Right atrium auricular region (tissue), 2 donors: ENCODE data around the gene SLX4IP. TPM values are rescaled to one million over a fixed set of nuclear protein-coding genes. Genes with fewer than 3 reads are reported as not detected.

Experiments used
- DNase-seq: peaks from one replicate; pipeline ENCODE4 v3.0.0-alpha.2; 2019; ENCODE audit warnings: low spot score
- H3K27ac ChIP-seq, 2 donors: fragments of 200-600 bp; sonication (generic); 1 replicate in 1 of 2; 2 replicates in 1 of 2; pipeline ENCODE4 v1.5.1; 2016 to 2019
- H3K27me3 ChIP-seq, 2 donors: fragments of 200-600 bp; sonication (generic); one replicate each; pipeline versions ENCODE4 v1.5.1 to v1.6.0; 2017 to 2019
- H3K36me3 ChIP-seq: fragments of 200-600 bp; sonication (generic); one replicate; pipeline ENCODE4 v1.5.1; 2016
- H3K4me1 ChIP-seq, 2 donors: fragments of 200-600 bp; sonication (generic); one replicate each; pipeline versions ENCODE4 v1.5.1 to v1.6.0; 2017 to 2019
- H3K4me3 ChIP-seq, 2 donors: fragments of 200-600 bp; sonication (generic); 1 replicate in 1 of 2; 2 replicates in 1 of 2; pipeline ENCODE4 v1.5.1; 2017 to 2019; ENCODE audit warnings: mild to moderate bottlenecking in 1 of 2, moderate library complexity in 1 of 2
- H3K9me3 ChIP-seq, 2 donors: fragments of 200-600 bp; sonication (generic); one replicate each; pipeline ENCODE4 v1.5.1; 2019
- CTCF ChIP-seq, 2 donors: fragments of 200-600 bp; sonication (generic); IDR thresholded peaks; one replicate each; pipeline ENCODE4 v1.5.1; 2019; ENCODE audit warnings: antibody characterized with exemption in 2 of 2
- total RNA-seq, 2 donors: library from RNA; depleted of rRNA; stranded (reverse); fragments of >200 nt; gene quantifications; one replicate each; pipeline ENCODE4 v1.1.0, GENCODE V29; 2016

The SLX4IP gene
- total RNA-seq, 2 donors from 2014 or later: 1.1 to 2.0 TPM

DNA sequence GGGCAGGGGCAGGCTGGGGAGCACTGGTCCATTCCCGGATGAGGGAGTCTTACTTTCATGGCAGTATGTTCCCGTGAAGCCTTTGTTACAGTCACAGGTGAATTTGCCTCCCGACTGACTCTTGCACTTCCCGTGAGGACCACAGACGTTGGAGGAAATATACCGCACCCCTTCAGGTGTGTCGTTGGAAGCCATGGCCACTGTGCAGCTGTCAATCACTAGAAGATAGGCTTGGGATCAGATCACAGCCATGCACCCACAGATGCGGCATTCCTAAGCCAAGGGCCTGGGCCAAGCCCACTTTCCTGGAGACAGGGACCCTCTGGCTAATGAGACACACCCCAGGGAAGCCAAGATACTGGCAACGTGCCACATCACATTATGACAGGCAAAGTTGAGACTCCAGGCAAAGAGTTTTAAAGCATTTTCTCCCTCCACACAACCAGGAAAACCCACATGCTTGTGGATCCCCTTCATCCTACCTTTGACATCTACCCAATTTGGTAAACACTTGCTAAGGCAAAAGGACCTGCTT lies 211.8 kb downstream of the SLX4IP start:
- H3K9me3 ChIP-seq: no peaks in the 10 kb centered on the region
- no peaks in the 10 kb centered on the region for H3K27me3 ChIP-seq
- peak overlapping the region; percentile 13 to 24 for H3K27ac ChIP-seq
- no peak for DNase-seq
- H3K4me1 ChIP-seq: peaks cover 0 to 27% of the 10 kb centered on the region in 2 donors
- TF ChIP-seq CTCF (IDR thresholded peaks at IDR 0.05): no peak
- H3K4me3 ChIP-seq: no peak overlapping the region
- peaks cover 100% of the 10 kb centered on the region for H3K36me3 ChIP-seq

DNA sequence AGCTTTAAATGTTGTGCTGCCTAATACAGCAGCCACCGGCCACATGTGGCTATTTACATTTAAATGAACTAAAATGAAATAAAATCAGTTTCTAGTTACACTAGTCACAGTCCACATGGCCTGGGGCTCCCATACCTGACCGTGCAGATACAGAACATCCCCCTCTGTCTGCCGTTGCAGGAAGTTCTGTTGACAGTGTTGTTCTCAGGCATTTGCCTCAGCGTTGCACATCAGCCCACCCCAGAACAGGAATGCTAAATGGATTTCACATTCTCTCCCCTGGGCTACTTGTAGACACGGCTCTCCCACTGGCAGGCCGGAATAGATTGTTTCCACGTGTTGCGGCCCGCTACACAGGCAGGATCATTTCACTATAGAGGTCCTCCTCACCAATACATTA lies 212.4 kb downstream of the SLX4IP start:
- Histone ChIP-seq H3K36me3 (peaks cover 99% of the 10 kb centered on the region), H3K27ac (peak overlapping the region; percentile 13 to 24), H3K4me1 (peaks cover 0 to 32% of the 10 kb centered on the region in 2 donors), H3K4me3 (no peak overlapping the region), H3K27me3 (no peaks in the 10 kb centered on the region), H3K9me3 (no peaks in the 10 kb centered on the region)
- DNase-seq: no peak
- TF ChIP-seq CTCF (IDR thresholded peaks at IDR 0.05): peak in 1 of 2 donors; percentile 38

- Histone ChIP-seq H3K4me3 (no peak overlapping the region), H3K9me3 (no peaks in the 10 kb centered on the region), H3K27ac (peak overlapping the region in 1 of 2 donors; percentile 24), H3K36me3 (peaks cover 99% of the 10 kb centered on the region), H3K27me3 (no peaks in the 10 kb centered on the region), H3K4me1 (peaks cover 0 to 37% of the 10 kb centered on the region in 2 donors)
- TF ChIP-seq CTCF (IDR thresholded peaks at IDR 0.05): no peak
- no peak for DNase-seq
These were observed 212.8 kb downstream of the SLX4IP start for GRCh38 chr20:10647909-10648308.

GRCh38 chr20:10648651-10649050 lies 213.5 kb downstream of the SLX4IP start:
- Histone ChIP-seq H3K4me3 (no peak overlapping the region), H3K27me3 (no peaks in the 10 kb centered on the region), H3K4me1 (peaks cover 0 to 44% of the 10 kb centered on the region in 2 donors), H3K36me3 (peaks cover 94% of the 10 kb centered on the region), H3K27ac (peak overlapping the region in 1 of 2 donors; percentile 47), H3K9me3 (no peaks in the 10 kb centered on the region)
- TF ChIP-seq CTCF (IDR thresholded peaks at IDR 0.05): no peak
- DNase-seq: no peak

DNA sequence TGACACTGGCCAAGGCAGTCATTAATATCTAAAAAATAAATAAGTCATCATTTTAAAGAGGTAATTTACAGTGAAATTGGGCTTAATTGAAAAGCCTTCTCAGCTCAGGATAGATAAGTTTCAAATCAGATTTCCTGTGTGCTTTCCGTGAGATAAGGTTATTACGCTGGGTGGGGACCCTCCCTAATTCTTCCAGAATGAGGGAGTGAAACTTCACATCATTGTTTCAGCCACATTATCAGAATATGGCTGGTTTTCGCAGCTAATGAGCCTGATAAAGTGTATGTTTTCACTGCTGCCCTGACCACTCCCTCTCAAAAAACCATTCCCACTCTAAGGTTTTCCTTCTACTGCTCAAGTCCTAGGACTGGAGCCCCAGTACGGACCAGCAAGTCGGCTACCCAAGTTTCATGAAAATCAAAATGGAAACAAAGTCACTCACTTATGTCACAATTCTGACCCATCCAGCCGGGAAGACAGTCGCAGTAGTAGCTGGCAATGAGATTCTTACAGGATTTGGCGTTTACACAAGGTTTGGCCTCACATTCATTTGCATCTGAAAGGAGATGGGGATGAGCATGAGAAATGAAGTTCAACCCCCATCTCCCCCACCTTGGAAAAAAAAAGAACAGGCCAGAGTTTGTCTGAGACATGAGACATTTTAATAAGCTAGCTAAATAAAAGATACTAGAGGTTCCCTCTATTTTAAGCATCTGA lies 214.1 kb downstream of the SLX4IP start:
- Histone ChIP-seq H3K4me1 (peaks cover 0 to 50% of the 10 kb centered on the region in 2 donors), H3K4me3 (no peak overlapping the region), H3K27me3 (no peaks in the 10 kb centered on the region), H3K9me3 (no peaks in the 10 kb centered on the region), H3K27ac (peak overlapping the region; percentile 47 to 72), H3K36me3 (peaks cover 88% of the 10 kb centered on the region)
- no peak for TF ChIP-seq CTCF (IDR thresholded peaks at IDR 0.05)
- DNase-seq: no peak
